H54 (cell line): ENCODE measurements around the gene WSCD1.

Experiments
- DNase-seq: peaks from one replicate; pipeline ENCODE4 v3.0.0; 2011; ENCODE audit warnings: low spot score, mixed read lengths; ENCODE audit not compliant: insufficient read length
- FAIRE-seq: peaks from 3 replicates; lab custom pipeline; 2011; peaks lifted over from hg19 to GRCh38; lab: Jason Lieb, UNC
- POLR2A ChIP-seq: IDR thresholded peaks from 2 replicates; pipeline ENCODE4 v1.6.1; 2011; ENCODE audit warnings: low read depth, mild to moderate bottlenecking, low read length

WSCD1 gene

GRCh38 chr17:6145946-6146345 is 75.8 kb downstream of the WSCD1 start:
- DNase-seq: no peak
- no peak for FAIRE-seq

GRCh38 chr17:6147042-6147441 is 76.9 kb downstream of the WSCD1 start:
- DNase-seq (no peak), FAIRE-seq (no peak)
- no peak for TF ChIP-seq POLR2A

More at GRCh38 chr17:6145946-6146345, 75.8 kb downstream of the WSCD1 start:
- TF ChIP-seq POLR2A: no peak

DNA sequence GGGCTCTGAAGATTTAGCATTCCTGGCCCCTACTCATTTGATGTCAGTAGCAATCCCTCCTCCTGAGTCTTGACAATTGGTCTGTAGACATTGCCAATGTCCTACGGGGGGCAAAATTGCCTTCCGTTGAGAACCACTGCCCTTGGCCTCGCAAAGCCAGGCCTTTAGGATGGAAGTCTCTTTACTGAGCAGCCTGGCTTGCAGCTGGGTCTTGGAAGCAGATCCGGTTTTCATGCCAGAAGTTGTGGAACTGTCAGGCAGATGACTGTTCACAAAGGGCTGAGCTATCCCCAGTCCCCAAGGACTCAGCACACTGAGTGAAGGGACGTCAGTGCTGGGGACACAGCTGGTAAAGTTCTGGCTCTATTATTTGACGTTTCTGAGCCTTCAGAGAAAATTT is 83.2 kb downstream of the WSCD1 start:
- DNase-seq: no peak
- TF ChIP-seq POLR2A: no peak
- FAIRE-seq: no peak

GRCh38 chr17:6157716-6158115 is 87.5 kb downstream of the WSCD1 start:
- FAIRE-seq (no peak), DNase-seq (no peak)
- no peak for TF ChIP-seq POLR2A

DNA sequence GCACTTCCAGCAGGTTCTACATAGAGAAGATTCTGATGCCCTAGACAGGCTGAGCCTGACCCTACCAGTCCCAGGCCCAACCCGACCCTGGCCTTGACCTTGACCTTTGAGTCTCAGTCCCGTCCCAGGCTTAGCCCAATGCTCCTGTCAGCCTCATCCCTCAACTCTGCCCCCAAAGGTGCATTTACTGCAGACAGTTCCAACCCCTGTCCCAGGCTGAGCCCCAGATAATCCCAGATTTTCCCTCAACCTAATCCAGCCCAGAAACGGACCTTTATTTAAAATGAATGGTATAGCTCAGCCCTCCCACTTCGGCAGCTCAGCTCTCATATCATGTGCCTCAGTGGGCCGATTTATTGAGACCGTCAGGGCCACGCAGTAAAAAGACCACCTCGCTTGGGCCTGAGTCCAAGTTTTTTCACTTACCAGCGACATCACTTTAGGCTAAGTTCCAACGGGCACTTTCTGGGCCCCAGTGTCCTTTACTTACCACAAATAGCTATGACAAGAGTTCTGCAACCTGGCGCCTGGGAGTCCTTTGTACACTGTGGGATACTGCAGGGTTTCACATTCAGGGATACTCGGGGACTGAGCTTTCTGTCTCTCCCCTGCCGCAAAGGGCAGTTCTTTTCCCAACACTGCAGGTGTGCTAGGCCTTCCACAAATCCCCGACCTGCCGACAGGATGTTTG is 89.5 kb downstream of the WSCD1 start:
- no peak for FAIRE-seq
- TF ChIP-seq POLR2A: no peak
- no peak for DNase-seq

DNA sequence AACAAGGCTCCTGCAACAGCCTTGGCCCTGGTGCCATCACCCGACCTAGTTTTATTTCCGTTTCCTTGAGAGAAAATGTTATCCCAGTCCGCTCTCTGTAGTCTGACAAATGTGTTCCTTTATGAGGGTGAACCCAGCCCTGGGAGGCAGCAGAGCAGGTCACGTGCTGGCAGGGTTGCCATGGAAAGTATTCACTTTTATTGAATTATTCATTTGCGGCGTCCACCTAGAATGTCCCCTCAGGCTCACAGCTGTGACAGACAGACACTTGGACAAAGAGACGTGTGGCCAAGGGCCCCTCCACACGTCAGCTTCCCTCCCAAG is 90.0 kb downstream of the WSCD1 start:
- DNase-seq: no peak
- FAIRE-seq: no peak
- no peak for TF ChIP-seq POLR2A

DNA sequence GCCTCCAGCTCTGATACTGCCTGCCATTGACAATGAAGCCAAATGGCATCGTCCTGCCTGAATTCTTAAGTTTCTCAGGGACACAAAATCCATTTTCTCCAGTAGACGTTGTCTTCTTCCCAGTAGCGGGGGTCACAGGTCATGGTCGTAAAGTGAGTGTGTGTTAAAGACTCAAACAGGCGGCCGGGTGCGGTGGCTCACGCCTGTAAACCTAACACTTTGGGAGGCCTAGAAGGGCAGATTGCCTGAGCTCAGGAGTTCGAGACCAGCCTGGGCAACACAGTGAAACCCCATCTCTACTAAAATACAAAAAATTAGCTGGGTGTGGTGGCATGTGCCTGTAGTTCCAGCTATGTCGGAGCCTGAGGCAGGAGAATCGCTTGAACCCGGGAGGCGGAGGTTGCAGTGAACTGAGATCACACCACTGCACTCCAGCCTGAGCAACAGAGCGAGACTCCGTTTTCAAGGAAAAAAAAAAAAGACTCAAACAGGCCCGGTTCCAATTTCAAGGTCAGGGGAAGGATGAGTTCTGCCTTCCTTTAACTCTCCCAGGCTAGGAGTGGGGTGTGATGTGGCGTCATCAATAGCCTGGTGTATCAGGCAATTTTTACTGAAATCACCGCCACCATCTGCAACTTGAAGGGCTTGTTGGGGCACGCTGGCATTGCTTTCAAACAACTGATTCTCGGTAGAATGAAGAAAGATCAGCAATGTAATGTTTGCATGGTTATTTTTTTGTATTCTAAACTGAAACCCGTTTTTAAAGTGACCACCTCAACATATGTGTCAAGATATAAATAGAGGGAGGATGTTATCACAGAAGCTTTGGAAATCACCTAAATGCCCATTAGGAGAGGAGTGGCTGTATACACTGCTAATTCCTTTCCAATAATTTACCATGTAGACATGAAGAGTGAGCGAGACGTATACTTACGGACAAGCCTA is 91.0 kb downstream of the WSCD1 start:
- DNase-seq (no peak), FAIRE-seq (no peak)
- no peak for TF ChIP-seq POLR2A

- no peak for DNase-seq
- FAIRE-seq: no peak
- TF ChIP-seq POLR2A: no peak
Measured at GRCh38 chr17:6162216-6162615, 92.0 kb downstream of the WSCD1 start.

DNA sequence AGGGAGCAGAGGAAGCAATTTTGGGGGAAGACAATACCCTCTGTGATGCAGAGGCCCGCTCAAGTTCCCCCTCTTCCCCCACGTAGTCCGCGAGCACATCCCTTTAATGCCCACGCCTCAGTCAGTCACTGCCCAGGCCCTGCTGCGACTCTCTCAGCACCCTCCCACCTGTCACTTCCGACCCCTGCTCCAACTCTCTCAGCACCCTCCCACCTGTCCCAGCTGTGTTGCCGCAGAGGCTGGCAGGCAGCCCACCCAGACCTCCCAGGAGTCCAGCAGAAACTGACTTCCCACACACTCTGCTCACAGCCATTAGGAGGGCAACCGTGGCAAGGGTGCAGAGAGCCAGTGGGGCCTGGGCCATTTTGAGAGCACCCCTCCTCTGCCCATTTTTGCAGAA is 92.7 kb downstream of the WSCD1 start:
- DNase-seq (no peak), FAIRE-seq (no peak)
- no peak for TF ChIP-seq POLR2A

GRCh38 chr17:6163612-6164333 is 93.6 kb downstream of the WSCD1 start:
- FAIRE-seq (no peak), DNase-seq (no peak)

DNA sequence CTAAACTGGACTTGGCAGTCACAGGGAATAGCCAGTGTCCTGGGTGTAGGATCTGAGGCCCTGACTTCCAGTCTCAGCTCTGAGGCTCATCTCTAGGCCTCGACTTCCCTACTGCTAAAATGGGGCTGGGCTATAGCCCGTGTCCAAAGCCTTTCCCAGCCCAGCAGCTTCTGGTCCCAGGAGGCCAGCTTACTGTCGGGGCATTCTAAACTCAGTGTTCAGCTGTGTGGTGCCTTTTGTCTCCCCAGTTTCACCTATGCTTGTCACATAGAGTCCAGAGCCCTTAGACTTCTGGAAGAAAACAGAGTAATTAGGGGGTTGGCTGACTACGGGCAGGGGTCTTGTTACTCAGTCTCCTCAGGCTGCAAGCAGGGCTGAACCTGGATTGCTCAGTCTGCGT is 94.8 kb downstream of the WSCD1 start:
- FAIRE-seq (no peak), DNase-seq (no peak)
- TF ChIP-seq POLR2A: no peak

More at GRCh38 chr17:6163612-6164333, 93.6 kb downstream of the WSCD1 start:
- TF ChIP-seq POLR2A: no peak

- no peak for DNase-seq
- no peak for TF ChIP-seq POLR2A
- FAIRE-seq: no peak
Measured at GRCh38 chr17:6165806-6166205, 95.6 kb downstream of the WSCD1 start.

DNA sequence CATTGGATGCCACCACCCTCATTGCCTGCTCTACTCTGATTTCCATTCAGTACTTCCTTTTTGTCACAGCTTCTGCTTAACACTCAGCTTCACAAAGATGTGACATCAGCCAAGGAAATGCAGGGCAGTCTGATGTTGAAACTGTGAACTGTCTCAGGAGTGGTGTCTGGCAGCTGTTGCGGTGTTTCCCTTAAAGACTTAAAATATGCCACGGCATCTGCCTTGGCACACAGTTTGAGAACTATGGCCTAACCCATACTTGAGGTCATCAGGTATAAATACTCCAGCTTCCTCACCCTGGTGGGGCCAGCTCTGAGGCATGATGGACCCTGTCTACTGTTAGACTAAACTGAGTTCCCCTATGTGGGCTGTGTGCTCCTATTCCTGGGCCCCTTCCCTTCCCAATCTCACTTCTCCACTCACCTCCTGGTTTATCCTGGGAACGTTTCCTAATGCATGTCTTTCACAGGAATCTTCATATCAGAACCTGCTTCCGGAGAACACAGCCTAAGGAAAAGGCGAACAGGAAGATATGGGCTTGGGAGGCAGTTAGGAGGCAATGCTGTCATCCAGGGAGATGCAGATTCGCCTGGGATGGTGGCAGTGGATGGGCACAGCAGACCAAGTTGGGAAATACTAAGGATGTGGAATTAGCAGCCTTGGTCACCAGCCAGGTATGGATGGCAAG is 96.5 kb downstream of the WSCD1 start:
- FAIRE-seq (no peak), DNase-seq (no peak)
- TF ChIP-seq POLR2A: no peak
